ENCODE results near the gene BRINP1.

BRINP1 gene, protein sequence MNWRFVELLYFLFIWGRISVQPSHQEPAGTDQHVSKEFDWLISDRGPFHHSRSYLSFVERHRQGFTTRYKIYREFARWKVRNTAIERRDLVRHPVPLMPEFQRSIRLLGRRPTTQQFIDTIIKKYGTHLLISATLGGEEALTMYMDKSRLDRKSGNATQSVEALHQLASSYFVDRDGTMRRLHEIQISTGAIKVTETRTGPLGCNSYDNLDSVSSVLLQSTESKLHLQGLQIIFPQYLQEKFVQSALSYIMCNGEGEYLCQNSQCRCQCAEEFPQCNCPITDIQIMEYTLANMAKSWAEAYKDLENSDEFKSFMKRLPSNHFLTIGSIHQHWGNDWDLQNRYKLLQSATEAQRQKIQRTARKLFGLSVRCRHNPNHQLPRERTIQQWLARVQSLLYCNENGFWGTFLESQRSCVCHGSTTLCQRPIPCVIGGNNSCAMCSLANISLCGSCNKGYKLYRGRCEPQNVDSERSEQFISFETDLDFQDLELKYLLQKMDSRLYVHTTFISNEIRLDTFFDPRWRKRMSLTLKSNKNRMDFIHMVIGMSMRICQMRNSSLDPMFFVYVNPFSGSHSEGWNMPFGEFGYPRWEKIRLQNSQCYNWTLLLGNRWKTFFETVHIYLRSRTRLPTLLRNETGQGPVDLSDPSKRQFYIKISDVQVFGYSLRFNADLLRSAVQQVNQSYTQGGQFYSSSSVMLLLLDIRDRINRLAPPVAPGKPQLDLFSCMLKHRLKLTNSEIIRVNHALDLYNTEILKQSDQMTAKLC

DNA sequence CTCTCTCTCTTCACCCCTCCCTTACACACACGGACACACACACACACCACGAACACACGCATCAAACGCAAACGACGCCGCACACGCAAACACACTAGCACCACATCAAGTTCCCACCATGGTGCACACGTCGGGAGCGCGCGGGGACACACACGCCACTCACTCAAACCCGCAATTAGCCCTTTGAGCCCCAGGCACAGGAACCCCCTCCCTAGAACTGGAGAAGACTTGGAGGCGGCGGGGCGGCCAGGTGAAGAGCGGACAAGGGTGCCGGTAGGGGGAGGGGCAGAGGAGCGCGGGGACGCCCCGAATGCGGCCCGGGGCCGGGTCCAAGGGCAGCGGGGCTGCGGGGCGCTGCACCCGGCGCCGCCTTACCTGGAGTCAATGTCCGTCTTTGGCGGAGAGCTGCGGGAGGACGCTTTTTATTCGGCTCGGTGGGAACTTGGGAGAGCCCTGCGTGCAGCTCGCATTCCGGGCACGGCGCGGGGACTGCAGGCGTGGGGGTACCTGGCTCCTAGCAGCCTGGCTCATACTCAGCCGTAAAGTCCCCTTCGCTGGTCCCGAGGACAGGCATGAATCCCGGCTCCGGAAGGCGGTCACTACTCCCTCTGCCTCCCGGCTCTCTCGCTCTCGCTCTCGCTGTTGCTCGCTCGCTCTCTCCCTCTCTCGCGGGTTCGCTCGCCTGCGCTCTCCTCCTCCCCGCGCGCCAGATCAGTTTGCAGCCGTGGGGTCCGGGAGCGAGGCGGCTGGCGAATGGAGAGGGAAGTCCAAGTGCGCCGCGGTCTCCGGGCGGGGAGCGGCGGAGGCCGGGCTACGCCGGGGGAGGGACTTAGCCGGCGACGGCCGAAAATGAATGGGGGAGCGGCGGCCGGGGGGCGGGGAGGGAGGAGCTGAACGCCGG is at the start of gene BRINP1:
Gene BRINP1 (minus strand): TSS at position 755 of the 901 bp plus-strand sequence. CDS start 56,080 bp downstream, outside the sequence.
- no peak for DNase-seq

DNA sequence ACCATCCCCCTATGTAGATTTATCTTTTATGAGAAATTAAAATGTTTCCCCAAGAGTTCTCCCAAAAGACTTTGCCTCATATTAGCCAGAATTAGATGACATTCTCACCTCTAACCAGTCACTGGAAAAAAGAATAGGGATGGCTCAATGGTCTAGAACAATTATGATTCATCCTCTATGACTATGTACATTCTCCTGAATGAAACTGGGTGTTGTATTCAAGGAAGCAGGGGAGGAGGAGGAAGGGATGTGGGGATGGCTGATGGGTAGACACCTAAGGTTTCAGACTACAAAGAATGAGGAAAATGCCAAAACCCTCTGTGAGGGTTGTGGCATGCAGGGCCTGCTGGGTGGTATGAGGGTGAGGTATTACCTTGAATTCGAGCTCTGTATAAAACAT is 49.5 kb upstream of the BRINP1 start:
- no peak for DNase-seq

DNA sequence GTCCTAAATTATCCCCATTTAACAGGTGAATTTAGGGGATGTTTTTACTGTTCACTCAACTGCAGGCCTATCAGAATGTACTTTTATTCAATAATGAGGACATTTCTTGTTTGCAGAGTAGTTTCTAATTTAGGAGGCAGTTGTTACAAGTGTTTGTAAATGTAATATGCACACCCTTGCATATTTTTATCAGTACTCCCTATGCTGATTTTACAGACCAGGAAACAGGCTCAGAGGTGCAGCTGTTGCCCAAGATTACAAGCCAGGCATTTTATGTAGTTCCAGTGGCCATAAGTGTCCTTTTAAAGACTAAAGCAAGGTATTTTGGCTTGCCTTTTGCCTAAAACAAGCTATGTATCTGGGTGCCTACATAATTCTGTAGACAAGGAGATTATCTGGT is 47.6 kb upstream of the BRINP1 start:
- no peak for DNase-seq

DNA sequence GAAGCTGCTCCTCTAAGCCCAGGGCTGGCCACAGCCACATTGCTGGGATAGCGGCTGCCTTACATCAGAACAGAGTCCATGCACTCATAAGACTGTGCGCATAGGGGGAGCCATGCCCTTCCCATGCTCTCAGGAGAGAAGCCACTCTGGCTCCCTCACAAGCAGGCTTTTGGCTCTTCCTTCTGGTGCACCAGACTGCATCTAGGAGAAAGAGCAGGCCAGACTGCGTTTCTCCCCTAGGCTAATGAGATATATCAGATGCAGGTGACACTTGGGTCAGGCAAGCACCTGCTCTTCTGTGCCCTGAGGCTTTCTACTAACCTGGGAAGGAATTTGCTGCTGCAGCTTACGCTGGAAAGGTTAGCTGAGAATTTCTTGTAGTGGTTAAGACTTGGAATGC is 43.2 kb upstream of the BRINP1 start:
- DNase-seq: no peak

DNA sequence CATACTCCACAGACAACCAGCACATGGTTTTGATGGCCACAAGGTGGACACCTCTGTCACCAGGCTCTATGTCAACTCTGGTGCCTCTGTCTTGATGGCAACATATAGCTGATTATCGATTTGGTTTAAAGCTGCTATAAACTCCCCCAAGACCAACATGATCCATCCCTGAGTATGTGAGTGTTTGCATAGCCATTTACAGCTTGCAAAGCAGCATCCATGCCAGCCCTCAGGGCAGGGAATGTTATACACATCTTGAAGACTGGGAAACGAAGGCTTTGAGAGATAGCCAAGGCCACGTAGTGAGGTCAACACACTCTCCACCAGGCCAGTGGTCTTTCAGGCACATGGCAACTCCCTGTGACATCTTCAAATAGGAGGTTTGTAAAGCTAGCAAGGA is 40.3 kb upstream of the BRINP1 start:
- DNase-seq: no peak

DNA sequence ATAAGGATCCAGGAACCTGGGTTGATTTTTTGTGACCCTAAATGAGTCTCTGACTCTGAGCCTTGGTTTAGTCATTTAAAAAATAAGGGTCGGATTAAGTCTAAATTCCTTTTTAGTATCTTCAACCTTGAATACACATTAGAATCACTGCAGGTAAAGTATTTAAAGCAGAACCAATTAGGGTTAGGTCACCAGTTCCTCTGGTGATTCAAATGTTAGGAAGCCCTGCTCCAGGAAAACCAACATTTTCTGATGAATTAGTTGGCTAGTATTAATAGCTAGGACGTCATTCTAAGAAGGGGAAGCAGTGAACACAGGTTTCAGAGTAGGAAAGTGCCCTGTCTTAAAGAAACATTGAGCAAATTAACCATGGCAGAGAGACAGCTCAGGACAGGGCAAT is 31.4 kb upstream of the BRINP1 start:
- DNase-seq: no peak

DNA sequence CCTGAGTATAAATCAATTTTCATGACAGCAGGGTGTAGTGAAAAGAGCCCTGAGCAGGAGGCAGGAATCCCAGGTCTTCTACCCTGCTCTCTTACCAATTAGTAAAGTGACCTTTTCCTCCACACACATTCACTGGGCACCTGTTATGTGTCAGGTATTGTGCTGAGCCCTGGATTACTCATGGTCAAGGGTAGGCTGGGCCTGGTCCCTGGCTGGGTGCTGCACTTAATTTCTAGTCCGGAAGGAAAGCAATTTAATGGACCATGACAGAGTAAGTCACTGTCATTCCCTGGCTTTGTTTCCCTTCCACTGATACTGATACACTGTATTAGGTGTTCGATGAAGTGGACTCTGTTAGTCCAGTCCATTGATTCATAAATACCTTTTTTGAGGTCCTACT is 29.1 kb upstream of the BRINP1 start:
- DNase-seq: no peak

DNA sequence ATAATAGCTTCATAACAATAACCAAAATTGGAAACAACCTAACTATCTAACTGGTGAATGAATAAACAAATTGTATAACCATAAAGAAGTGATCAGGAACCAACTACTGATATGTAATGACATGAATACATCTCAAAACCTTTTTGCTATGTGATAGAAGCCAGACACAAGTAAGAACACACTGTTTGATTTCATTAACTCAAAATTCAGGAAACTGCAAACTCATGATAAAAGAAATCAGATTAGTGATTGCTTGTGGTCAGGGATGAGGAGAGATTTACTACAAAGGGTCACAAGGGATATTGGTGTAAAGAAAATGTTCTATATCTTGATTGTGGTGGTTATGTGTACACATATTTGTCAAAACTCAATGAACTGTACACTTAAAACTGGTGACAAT is 22.6 kb upstream of the BRINP1 start:
- no peak for DNase-seq

DNA sequence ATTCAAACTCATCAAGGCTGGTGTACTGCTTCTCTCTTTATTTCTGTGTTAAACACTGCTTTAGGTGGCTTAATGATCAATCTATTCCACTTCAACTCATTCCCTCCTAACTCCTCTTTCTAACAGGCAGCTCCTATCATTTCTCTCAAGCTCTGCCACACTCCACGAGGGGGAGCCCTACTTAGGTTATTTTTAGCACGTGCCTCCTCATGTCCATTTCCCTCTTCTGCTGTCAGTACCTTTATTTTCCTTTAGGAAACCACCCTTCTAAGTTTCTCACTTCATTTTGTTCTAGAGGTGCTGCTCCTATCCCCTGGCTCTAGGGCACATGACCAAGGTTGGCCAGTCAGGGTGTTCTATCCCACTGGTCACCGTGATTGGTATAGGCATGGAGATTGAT is 6.7 kb upstream of the BRINP1 start:
- no peak for DNase-seq

DNA sequence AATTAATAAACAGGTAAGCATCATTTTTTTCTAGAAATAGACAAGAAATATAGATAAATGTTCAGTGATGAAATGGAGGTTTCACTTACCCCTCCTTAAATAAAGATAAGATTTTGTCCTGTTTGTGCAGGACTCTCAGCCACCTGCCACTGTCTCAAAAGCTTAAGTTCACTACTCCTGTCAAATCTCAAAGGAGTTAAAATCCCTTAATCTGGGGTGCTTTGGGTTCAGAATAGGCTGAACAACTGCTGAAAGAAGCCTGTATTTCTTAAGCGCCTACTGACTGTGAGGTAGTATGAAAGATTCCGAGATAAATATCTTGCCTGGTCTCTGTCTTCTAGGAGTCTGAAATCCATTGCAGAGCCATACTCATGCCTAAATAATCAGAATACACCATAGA is 3.7 kb upstream of the BRINP1 start:
- DNase-seq: no peak

DNA sequence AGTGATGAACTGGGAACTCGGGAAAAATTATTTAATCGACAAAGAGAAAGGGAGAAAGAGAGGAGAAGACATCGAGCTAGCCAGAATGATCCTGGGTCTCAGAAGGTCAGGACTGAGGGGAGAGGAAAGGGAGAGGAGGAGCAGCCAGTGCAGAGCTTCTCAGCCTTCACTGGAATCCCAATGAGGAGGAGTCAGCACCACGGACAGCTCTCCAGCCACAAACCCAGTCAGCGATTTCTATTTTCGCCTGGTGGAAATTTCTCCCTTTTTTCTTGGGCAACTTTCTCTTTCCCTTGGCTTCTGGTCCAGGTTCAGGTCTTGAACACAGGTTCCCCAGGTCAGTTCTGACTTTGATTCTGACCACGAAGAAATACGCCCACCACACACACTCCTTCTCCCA is 1.6 kb upstream of the BRINP1 start:
- DNase-seq: peak; percentile 18 to 24

DNA sequence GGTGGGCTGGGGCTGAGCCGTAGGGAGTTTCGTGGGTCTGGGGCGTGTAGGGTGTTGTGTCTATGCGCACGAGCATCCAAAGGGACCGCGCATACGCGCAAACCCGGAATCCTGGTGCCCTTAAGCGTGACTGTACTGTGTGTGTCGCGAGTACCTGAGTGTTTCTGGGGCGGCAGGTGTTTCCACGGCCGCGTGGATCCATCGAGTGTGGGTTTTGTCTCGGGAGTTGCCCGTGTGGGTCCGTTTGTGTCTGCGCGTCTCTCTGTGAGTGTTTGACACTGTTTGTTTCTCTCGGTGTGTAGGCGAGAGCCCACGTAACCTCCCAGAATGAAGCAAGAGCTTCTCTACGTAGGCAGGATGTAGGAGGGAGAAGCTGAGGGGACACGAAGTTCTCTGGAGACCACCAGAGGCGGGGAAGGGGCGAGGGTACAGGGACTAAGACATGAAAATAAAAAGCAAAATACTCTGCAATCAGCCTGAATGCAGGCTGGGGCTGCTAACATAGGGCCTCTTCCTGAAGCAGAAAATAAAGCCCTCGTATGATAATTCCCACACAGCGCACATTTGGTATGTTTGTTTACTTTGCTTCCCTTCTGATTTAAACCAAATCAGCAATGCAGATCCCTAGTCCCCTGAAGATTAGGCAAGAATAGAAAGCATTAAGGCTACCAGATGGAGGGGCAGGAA is 588 bp upstream of the BRINP1 start:
- DNase-seq: no peak

DNA sequence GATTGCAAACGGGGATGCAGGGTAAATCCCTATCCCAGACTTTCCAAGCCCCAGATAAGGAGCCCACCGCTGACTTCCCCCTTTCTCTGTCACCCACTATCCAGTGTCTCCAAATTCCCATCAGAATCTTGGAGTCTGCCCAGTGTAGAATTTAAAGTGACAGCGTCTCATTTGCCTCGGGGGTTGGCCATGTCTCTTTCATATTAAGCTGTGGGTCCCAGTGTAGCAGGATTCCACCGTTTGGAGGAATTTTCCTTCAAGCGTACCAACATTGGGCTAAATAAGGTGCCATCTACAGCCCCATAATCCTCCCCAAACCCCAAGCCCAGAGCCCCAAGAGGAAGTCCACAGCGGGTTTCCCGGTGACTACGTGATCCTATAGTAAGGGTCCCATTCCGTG is 1.1 kb downstream of the BRINP1 start:
- no peak for DNase-seq

DNA sequence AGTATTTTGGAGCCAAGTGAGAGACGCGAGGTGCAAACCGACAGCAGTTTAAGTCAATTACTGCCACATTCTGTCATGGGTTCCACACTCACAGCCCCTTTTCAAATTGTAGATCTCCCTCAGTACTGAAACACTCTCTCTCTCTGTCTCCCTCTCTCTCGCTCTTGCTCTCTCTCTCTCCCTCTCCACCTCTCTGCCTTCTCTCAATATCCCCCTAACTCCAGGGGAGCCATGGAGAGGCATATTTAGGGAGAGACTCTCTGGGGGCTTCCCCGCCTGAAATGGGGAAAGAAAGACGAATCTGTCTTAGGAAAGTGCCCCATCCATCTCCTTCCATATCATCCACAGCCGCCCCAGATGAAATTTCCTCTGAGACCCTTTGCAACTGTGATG is 1.6 kb downstream of the BRINP1 start:
- DNase-seq: no peak

DNA sequence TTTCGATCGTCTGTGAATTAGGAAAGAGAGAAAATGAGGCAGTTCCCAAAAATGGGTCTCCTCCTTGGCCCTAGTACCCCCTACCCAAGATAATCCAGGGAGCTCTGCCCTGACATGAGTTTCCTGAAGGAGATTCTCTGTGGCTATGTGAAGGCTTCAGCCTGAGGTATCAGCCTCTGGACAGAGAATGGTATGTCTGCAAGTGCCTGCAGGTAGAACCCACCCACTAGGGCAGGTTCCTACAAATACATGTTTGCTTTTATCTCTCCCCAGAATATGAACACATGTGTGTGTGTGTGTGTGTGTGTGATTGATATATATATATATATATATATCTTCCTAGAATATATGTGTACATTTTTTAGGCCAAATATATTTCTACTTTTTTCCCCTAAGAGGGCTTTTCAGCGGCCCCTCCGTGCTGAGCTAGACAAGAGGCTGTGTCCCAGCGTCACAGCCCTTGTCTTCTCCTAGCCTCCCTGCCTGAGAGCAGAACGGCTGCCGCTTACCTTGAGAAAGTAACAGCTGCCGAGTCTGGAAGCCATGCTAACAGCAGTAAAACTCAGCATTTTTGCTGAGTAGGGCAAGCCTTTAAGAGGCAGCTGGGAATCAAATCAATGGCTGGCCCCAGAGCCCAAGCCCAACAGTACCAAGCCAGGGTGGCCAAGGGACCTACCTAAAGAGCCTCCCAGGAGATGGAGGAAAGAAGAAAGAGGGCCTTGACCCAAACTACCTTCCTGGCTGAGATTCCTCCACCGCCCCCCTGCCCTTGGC is 2.1 kb downstream of the BRINP1 start:
- DNase-seq: no peak

DNA sequence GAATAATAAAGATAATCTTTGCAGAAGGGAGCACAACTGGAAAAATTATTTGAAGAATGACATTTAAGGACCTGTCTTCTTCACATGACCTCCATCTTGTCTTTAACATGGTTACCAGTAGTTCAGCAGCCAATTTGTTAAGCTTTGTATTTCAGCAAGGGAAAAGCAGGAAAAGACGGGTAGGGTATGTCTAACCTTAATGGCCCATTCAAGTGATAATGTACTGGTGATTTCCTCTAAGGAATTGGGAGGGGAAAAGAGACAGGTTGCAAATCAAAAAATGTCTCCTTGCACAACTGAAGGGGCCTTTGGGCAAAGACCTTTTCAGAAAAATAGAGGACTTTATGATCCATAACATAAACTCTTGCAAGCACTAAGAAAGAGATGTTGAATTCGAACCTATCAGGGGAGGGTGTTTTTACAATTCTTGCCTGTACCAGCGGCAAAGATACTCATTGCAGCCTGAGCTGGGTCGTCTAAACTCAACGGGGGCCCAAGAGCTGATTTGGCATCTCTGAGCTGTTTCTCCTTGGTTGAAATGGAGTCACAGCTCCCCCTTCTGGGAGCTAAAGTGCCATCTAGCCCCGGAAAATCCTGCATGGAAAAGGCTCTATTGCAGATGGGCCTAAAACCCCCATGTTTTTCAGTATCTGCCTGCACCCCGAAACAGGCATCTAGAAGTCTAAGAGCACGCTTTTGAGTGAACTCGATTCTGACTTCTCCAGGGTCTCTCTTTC is 3.8 kb downstream of the BRINP1 start:
- no peak for DNase-seq

DNA sequence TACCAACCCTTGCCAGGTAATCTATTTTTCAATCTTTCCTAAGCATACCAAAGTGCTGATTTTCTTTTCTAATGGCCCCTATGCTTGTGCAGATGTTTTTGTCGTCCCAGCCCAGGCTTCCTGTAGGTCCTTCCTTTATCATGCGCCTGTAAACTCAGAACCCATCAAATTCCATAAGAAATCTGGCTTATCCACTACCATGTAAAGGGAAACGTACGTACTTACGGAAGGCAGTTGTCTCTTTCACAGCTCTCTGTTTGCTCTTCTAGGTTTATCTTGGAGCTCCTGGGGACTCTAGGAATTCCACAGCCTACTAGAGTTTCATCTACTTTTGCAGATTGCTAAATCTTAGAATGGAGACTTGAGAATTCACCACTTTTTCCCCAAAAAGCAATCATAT is 9.0 kb downstream of the BRINP1 start:
- DNase-seq: no peak

DNA sequence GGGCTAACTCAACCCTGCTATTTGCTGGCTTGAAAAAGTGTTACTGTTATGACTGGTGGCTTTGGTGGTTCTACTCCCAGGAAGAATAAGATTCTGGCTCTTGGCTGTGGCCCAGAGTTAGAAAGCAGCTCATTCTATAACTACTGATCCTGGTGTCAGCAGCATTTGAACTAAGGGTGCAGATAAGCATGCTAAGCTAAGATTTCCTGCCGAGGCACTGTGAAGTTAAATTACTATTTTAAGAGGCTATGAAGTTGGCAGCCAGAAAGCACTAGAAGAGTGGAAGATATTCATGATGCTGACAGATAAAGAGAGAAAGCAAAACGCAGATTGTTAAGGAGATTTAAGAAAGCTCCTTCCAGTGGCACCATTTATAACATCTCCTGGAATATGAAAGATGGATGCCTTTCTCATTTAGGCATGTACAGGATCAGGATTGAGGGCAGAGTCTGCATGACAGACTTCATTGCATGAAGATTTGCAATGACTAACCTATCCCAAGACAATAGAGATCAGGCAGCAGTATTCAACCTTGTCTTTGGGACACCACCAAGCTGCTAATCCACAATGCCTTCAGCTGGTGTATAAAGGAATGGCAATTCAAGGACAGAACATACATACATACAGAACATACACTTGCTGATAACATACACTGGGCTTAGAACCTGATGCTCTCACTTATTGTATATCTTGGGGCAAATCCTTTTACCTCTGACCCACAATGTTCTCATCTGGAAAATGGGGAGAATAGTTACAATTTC is 11.7 kb downstream of the BRINP1 start:
- no peak for DNase-seq

DNA sequence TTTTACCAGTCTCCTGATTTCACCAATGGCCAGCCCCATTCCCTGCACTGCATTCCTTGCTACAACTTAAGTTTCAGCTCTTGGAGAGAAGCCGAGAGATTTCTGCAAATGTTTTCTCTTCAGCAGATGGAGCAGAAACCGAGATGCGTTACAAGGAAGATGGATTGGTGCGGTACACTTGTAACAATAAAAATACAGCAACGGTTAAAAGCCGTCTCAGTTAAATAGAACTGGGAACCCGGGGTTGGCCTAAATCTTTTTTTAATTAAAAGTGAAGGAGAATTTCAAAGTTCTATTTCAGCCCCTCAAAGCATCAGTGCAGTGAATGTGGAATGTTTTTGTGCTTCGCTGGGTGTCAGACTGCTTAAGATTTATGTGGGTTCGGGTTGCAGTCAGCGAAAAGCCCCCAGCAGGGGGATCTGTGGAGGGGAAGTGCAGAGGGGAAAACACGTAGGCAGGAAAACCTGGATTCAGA is 19.8 kb downstream of the BRINP1 start:
- no peak for DNase-seq

Data from activated CD4-positive, alpha-beta T cell treated with anti-CD3 and anti-CD28 coated beads, Interleukin-2, amount 50 U/mL, for 48 hours (primary cell).